HG02610 (cell line): ENCODE measurements around the gene YWHAE.
"Not testable (repeated sequence)": the region's sequence is repeated elsewhere in the genome, so short reads cannot be mapped to it uniquely, and the experiment has no call there.

ENCODE experiments used
- ATAC-seq: cut with Tn5 transposase; IDR thresholded peaks from one replicate; pipeline ENCODE4 v1.9.1; 2021; ENCODE audit warnings: mild to moderate bottlenecking, moderate library complexity; ENCODE audit not compliant: unreplicated experiment

Gene YWHAE

GRCh38 chr17:1340371-1340770 lies 59.7 kb downstream of the YWHAE start:
- no peak for ATAC-seq

GRCh38 chr17:1331708-1332107 lies 68.3 kb downstream of the YWHAE start:
- ATAC-seq, result no peak

GRCh38 chr17:1329745-1330343 lies 70.2 kb downstream of the YWHAE start:
- ATAC-seq, result no peak

GRCh38 chr17:1328437-1328836 lies 71.6 kb downstream of the YWHAE start:
- ATAC-seq, result no peak

GRCh38 chr17:1325766-1326165 lies 74.3 kb downstream of the YWHAE start:
- no peak for ATAC-seq

GRCh38 chr17:1324201-1324771 lies 75.7 kb downstream of the YWHAE start:
- no peak for ATAC-seq

GRCh38 chr17:1323336-1323735 lies 76.7 kb downstream of the YWHAE start:
- no peak for ATAC-seq

GRCh38 chr17:1322480-1322879 lies 77.5 kb downstream of the YWHAE start:
- no peak for ATAC-seq

- ATAC-seq, result no peak
Measured at GRCh38 chr17:1322014-1322428, 78.0 kb downstream of the YWHAE start.

GRCh38 chr17:1315891-1316403 lies 84.1 kb downstream of the YWHAE start:
- no peak for ATAC-seq

GRCh38 chr17:1315409-1315808 lies 84.6 kb downstream of the YWHAE start:
- no peak for ATAC-seq

- no peak for ATAC-seq
Measured at GRCh38 chr17:1313270-1314005, 86.6 kb downstream of the YWHAE start.

GRCh38 chr17:1312261-1312870 lies 87.7 kb downstream of the YWHAE start:
- ATAC-seq, result no peak

- ATAC-seq, result not testable (repeated sequence)
Measured at GRCh38 chr17:1307829-1308228, 92.2 kb downstream of the YWHAE start.

GRCh38 chr17:1304962-1305563 lies 95.0 kb downstream of the YWHAE start:
- no peak for ATAC-seq

GRCh38 chr17:1304522-1304921 lies 95.5 kb downstream of the YWHAE start:
- no peak for ATAC-seq

GRCh38 chr17:1302761-1303160 lies 97.3 kb downstream of the YWHAE start:
- ATAC-seq, result no peak

GRCh38 chr17:1301546-1301945 lies 98.5 kb downstream of the YWHAE start:
- no peak for ATAC-seq

GRCh38 chr17:1300371-1300905 lies 99.6 kb downstream of the YWHAE start:
- ATAC-seq, result no peak

- ATAC-seq, result no peak
Measured at GRCh38 chr17:1299552-1300370, 100.3 kb downstream of the YWHAE start.
